HG03103 (cell line): ENCODE results near the gene SLC22A7.

Experiments used
- ATAC-seq: cut with Tn5 transposase; IDR thresholded peaks from one replicate; pipeline ENCODE4 v1.9.1; 2021; ENCODE audit warnings: low read depth; ENCODE audit not compliant: unreplicated experiment

The SLC22A7 gene

DNA sequence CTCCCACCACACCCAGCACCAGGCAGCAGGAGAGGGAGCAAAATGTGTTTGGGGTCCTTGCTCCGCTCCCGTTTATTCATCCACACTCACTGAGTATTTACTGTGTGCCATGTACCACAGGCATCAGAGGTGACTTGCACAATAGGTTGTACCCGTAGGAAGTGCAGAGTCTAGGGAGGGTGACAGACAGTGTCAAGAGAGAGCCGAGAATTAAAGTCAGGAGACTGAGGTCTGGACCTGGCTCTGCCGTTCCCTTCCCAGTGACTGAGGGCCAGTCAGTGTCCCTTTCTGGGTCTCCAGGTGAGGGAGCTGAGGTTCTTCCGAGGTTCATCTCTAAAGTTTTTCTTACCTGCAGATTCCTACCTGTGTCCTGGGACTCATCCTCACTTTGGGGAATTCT, 32.5 kb upstream of the SLC22A7 start:
- no peak for ATAC-seq

DNA sequence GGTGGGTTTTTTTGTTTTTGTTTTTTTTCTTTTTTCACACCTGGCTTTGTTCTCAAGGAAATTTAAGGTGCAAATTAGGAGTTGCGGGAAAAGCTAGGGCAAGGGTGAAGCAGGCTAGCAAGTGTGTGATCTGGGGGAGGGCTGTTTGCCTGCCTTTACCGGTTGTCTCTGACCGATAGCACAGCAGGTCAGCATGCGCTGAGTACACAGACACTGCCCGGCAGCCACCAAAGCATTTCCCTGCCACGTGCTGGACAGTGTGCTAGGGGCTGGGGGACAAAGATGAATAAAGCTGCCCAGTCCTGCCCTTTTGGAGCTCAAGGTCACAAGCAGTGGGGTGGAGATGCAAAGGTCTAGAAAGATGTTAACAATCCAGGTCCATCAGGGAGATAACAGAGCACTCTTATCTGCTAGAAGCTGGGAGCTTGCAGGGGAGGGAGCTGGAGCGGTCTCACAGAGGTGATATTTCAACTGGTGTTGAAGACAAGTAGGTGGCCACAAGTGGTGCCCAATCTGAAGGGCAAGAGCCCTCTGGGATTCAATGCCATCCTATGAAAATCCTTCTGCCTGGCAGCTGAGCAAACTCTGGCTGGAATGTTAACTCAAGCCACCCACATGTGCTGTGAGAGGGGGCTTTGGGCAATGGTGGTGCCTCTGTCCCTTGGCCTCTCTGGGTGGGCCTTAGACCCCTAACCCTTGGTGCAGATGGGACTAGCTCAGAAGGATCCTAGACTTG, 30.3 kb upstream of the SLC22A7 start:
- no peak for ATAC-seq

DNA sequence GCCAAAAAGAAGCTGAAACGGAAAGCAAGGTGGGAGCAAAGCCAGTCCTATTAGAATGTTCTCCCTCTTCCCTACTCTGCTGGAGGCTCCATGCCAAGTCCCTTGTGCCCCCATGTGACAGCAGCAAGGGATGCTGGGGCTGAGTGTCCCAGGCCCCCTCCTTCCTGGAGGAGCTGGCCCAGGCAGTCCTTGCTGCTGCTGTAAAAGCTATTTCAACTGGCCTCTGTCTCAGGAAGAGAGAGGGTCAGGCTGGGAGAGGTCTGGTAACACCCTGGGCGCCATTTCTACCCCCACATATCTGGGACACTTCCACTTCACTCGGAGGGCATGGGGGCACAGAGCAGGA, 29.7 kb upstream of the SLC22A7 start:
- no peak for ATAC-seq

DNA sequence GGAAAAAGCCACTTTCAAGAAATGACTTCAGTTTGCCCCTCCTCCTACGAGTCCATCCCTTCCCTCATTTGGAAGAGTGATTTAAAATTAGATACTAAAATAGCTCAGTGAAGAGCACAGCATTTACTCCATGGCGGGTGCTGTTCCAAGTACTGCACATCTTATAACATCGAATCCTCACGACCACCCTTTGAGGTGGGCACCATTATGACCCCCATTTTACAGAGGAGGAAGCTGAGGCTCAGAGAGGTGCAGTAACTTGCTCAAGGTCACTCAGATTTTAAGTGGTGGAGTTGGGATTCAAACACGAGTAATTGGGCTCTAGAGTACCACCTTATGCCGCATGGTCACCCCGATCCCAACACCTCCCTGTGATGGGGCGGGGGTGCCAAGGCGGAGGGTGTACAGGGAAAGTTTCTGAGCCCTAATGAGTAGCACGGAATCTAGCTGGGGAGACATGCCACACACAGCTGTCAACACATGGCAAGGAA, 29.2 kb upstream of the SLC22A7 start:
- no peak for ATAC-seq

DNA sequence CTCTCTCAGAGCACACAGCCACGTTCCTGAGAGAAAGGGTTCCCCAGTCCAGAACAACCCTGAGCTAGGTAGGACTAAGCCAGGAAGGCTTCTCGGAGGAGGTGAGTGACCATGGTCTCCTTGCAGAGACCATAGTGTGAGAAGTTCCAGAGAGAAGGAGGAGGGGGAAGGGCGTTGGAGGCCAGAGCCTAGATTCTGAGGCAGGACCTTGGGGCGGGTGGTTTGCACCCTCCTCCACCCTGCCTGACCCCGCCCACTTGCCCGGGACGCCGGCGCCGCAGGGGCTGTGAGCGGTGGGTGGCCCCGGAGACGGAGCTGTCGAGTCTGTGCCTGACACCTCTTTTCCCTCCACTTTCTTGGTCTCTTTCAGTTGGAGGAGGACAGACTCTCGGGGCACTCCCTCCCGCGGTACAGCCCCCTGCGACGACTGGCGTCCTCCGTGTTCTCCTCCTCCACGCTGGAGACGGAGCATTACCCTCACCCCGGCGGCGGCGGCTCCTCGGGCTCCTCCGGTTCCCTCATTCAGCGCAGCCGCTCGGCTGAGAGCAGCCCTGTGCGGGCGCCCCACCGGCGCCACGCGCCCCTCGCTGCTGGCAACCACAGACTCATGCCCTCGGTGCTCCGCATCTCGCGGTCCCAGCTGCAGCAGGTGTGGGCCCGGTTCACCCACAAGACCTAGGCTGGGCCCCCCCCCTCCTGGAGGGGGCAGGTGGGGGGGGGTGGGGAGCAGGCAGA, 28.6 kb upstream of the SLC22A7 start:
- no peak for ATAC-seq

DNA sequence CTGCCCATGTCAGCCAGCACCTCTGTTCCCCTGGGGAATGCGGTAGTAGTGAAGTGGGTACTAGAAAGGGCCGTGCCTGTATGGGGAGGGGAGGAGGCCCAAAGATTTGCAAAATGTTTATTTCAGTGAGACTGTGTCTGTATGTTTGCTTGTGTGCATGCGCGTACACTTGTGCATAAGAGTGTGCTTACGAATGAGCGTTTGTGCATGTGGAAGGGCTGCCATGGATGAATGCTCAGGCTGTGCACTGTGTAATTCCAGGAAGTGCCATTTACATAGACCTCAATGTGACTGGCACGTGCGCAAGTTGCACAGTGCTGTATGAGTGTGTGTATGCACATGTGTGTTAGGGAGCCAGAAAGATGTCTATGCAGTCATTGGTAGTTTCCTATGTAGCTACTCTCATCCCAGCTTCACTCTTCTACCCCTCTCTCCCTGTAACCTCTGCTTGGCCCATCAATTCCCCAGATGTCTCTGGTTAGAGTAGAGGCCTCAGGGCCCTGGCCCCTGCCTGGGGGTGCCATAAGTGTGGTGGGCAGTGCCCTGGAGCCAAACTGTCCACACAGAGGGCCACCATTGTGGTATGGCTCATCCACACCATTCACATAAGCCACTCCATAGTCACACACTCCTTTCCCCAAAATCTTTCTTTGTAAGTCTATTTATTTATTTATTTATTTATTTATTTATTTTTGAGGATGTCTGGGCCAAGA, 26.8 kb upstream of the SLC22A7 start:
- no peak for ATAC-seq

DNA sequence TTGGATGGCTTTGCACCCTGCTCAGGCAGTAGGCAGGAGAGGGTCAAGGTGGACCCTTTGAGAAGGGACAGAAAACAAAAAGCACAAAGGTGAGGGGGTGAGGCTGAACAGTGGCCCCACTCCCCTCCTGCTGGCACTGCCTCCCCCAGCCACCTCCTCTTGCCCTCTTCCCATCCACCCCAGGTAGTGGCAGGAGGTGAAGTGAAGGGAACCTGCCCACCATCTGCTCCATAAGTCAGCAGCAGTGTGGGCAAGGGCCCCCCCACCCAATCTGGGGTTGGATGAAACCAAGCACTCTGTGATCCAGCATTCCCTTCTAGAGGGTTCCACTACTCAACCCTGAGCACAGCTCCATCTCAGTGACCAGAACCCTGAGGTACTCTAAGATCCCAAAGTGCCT, 26.1 kb upstream of the SLC22A7 start:
- no peak for ATAC-seq

DNA sequence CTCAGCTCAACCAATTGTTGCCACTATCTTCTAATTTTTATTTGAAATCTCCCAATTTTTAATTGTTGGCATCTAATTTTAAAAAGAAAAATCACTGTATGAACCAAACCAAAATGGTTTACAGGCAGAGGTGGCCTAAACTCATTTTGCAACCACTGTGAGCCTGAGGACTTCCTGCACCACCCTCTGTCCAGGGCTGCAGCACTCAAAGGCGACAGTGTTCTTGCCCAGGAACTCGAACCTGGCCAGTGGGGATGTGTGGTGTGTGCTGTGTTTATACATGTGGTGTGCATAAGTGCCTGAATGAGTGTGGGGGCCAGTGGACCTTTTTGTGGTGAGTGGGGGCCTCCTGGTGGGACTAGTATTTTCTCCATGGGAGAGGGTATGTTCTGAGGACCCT, 24.4 kb upstream of the SLC22A7 start:
- no peak for ATAC-seq

DNA sequence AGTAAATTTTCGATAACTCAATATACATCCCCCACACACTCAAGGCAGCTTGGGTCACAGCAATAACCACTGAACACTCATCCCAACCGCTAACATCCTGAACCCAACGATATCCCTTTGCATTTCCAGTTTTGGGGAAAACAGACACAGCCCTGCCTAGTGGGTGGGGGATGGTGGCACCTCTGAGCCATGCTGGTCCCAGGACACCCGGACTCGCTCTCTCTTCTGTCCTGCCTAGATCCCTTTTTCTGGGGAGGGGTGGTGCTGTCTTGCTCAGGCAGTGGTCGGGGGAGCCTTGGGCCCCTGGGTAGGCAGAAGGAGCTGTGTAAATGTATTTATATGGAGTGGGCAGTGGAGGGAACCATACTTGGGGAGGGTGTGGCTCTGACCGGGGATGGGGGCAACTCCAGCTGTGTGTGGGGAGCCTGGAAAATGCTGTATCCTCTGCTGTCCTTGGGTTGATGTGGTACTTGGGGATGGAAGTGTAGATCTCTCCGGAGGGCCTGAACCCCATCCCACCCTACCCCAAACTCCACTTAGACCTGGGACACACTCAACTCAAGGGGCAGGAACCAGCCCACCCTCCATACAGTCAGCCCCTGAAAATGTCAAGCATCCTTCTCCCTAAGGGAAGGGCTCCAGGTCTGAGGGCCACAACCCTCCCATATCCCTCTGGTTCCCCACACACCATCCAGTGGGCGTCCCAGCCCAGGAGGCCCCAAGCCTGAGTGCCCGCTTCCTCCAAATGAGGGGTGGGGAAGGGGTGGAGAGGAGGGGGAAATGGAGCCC, 23.7 kb upstream of the SLC22A7 start:
- ATAC-seq = no peak

DNA sequence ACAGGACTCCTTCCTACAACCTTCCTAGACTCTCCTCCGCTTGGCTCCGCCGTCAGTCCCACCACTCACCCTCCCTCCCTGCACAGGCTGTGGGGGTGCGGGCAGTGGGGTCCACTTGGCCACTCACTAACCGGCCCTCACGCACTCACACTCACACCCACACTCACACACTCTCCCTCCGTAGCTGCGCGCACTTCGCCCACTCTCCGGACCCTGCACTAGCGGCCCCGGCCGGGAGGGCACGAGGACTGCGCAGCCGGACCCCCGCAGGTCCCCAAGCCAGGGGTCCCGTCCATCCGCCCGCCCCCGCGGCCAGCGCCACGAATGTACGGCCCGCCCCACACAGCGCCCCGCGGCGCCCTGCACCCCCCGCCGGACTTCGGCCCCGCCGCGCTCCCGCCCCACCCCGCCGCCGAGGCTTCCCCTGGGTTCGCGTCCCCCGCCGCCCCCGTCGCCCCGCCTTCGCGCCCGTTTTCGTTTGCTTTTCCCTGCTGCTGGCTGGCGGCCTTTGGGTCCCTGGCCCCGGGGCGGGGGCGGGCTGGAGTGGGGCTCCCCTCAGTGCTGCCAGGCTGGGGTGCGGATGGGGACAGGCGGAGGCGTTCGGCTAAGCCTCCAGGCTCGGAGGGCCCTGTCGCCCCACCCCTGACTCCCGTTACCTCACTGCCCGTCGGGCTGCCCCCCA, 23.0 kb upstream of the SLC22A7 start:
- ATAC-seq = no peak

DNA sequence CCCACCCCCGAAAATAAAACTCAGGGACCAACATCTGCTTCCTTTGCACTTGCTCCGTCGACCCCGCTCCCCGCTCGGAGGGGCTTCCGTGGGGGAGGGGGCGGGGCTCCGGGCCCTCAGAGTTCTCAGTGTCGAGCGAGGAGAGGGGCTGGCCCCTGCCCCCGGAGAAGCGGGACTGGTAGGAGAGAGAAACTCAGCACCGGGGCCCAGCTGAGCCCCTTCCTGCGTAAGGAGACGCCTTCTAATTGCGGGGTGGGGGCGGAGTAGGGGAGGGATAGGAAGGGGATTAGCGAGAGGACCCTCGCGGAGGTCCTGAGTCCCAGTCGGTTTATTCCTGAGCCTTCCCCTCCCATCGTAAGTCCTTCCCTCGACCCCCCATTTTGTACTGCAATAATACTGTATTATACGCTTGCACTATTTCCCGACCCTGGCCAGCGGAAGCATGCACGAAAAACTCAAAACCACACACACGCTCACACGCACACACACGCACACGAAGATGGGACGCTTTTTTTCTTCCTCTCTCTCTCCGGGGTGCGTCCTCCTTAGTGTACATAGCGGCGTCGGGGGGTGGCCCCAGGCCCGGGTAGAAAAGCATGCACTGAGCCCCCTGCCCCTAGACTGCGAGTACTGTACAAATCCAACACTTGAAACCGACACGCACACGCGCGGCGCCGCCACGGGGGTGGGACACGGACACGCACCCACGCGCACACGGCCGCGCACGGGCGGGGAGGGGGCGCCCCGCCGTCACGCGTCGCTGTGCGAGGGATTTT, 22.1 kb upstream of the SLC22A7 start:
- no peak for ATAC-seq

DNA sequence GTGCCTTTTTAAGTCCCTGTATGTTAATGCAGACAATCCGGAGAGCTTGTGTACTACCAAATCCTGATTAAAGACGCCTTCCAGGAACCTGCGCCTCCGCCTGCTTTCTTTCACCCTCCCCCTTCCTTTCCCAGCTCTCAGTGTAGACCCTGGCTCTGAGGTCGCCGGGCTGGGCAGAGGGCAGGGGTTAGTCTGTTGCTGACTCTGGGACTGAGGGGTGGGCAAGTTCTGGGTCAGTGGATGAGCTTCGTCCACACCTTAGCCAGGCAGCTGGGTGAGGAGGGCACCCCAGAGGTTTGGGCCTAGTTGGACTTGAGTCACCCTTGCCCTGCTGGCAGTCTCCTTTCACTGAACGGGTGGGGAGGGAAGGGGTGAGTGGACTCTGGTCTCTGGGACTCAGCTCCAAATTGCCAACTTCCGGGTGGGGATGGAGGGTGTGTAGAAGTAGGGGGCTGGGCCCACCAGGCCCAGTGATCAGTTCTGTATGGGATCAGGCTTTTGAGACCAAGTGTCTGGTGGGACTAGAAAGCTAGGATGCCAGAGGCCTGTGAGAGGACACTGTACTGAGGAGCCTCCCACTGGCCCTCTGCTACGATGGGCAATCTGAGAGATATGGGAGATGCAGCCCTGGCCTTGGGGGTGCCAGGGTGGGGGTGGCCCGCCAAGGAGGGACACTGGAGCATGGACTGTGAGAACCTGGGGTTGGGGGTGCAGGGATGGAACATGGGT, 21.3 kb upstream of the SLC22A7 start:
- no peak for ATAC-seq

DNA sequence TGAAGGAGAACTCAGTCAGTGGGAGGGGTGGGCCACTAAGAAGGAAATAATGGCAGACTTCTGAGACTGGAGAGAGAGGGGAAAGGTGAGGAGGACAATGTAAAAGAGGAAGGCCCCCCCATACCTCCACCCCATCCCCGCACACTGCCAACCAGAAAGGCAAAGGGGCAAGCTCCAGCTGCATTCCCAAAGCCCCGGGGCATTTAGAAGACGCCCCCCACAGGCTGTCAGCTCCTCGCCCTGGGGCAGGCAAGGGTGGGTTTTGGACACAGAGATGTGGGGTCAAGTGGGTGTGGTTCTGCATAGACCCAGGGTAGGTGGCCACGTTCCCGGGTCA, 20.8 kb upstream of the SLC22A7 start:
- ATAC-seq = no peak

DNA sequence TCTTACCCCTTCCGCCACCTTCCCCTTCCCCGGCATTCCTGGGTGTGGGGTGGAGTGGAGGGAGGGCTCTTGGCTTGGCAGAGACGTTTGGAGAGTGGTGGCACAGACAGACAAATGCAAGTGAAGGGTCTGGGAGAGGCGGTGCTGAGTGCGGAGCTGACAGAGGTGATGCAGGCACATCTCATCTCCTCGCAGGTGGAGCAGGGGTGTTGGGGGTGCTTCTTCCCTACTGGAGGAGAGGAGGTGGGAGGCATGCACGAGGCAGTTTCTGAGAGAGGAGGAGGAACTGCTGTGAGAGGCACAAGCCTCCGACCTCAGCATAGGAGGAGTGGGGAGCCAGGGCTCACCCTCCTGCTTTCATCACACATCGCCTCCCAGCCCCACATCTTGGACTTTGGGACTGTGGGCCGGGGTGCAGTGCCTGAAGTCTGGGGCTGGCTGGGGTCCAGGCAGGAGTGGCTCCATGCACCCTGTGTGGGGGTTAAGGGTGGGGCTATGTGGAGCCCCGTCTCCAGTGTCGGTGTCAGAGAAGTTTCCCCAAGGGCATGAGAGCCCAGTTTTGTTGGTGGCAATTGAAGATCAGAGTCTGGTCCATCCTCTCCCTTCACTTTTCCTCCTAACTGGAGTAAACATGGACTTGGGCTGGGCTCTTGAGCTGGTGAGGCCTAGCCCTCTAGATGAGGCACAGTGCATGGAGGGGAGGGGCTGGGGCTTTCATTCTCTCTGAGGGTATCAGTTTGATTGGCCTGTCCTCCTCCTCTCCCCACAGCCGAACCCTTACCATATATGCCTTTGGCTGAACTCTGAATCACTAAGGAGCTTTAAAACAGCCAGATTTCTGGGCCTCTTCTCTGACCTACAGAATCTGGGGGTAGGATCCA, 20.2 kb upstream of the SLC22A7 start:
- ATAC-seq = no peak

DNA sequence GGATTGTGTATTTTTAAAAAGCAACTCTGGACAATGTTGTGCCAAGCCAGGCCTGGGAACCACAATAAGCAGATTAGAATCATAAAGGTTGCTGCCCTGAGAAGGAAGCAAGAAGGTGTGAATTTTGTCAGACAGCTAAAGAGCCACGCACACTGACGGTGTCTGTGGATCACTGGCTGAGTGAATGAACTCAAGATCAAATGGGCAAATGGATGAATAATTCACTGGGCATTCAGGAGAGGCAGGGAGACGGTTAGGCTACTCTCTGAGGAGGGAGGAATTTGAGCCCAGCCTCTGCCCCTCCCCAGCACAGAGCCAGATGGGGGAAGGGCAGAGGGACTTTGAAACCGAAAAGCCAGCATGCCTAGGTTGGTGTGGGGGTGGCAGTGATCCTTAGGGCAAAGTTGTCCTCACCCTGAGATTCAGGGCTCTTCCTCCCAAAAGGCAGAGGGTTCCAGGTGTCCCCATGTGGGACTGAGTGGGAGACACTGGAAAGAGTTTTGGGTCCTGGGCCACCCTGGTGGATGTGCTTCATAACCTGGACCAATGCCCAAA, 19.5 kb upstream of the SLC22A7 start:
- ATAC-seq = no peak

DNA sequence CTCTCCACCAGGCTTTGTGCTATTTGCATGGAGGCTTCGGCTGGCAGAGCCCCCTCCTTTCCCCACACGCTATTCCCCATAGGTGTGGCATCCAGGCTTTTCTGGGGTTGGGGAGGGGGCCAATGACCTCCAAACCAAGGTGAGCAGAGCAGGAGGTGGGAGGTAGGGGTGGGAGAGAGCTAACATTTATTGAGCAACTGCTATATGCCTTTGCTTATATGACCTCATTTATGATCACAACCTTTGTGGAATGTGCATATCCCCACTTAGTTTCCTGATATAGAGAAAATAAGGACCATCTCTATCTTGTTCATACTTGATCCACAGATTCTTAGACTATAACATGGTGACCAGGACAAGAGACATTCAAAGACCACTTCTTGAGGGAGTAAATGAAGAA, 17.8 kb upstream of the SLC22A7 start:
- no peak for ATAC-seq

DNA sequence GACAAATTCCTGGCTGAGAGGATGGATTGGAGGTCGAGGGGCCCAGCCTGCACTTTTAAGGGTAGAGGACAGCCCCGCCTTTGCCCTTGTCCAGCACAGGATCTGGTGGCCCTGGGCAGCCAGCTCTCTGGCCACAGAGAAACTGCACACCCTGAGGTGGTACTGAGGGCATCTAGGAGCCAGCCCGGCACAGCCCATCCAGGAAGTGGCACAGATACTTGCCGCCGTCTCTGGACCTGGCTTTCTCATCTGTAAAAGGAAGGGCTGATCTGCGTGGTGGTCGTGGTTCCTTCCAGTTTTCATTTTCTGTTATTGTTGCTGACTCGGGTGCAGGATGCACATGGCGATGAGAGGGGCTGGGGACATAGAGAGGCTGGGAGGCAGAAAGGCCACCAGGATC, 16.0 kb upstream of the SLC22A7 start:
- ATAC-seq = no peak
